ENCODE results near the gene SPNS3. TPM values are rescaled to one million over a fixed set of nuclear protein-coding genes. Genes with fewer than 3 reads are reported as not detected.
A peak's percentile ranks its signal among the peaks of the same experiment; 100 is the strongest.

The SPNS3 gene
- polyA plus RNA-seq, 4 donors = 0.35 to 3.9 (median 2.2) TPM

DNA sequence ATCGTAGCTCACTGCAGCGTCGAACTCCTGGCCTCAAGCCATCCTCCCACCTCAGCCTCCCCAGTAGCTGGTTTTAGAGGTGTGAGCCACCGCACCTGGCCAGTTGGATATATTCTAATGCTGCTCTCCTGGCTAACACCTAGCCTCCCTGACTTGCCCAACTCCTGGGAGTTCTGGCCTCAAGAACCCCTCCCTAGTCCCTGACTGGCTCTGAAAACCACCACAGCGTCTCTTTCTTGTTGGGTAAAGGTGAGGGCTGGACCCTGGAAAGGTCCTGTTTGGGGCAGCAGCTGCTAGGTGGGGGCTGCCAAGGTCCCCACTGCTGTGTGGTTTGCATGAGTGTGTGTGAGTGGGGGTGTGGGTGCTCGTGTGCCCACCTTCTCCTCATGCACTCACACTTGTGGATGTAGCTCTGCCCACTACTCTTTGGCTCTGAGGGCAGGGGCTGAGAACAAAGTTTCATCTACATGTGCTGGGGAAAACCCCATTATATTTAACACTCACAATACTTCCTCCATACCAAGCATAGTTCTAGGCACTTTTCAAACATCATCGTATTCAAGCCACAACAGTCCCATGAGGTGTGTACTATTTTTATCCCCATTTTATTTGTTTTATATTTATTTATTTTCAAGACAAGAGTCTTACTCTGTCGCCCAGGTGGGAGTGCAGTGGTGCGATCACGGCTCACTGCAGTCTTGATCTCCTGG lies 7.1 kb upstream of the SPNS3 start:
- DNase-seq (ENCODE audit: low read depth in 4 of 4, low spot score in 3 of 4) = no peak

DNA sequence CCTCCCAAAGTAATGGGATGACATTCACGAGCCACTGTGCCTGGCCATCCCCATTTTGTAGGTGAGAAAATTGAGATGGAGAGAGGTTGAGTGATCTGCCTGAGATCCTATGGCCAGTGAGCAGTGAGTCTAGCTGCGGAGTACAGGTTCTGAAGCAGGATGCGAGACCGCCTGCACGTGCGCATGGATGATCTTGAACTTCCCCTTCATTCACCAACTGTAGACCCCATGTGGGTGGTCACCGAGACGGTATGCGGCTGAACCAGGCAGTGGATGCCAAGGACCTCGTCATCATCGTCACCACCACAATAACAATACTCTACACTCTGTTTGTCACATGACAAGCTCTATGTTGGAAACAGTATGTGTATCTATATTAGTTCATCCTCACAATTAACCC lies 6.2 kb upstream of the SPNS3 start:
- DNase-seq (ENCODE audit: low read depth in 4 of 4, low spot score in 3 of 4) = no peak

DNA sequence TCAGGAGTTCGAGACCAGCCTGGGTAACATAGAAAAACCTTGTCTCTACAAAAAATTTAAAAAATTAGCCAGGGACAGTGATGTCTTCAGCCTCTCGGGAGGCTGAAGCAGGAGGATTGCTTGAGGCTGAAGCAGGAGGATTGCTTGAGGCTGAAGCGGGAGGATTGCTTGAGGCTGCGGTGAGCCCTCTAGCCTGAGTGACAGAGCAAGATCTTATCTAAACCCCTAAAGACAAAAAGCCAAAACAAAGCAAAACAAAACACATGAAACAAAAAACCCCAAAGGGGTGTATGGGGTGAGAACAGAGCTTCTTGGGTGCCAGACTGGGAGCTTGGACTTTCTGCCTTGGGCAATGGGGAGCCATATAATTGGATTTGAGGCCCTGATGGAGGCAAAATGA lies 2.6 kb downstream of the SPNS3 start:
- DNase-seq (ENCODE audit: low read depth in 4 of 4, low spot score in 3 of 4) = no peak

DNA sequence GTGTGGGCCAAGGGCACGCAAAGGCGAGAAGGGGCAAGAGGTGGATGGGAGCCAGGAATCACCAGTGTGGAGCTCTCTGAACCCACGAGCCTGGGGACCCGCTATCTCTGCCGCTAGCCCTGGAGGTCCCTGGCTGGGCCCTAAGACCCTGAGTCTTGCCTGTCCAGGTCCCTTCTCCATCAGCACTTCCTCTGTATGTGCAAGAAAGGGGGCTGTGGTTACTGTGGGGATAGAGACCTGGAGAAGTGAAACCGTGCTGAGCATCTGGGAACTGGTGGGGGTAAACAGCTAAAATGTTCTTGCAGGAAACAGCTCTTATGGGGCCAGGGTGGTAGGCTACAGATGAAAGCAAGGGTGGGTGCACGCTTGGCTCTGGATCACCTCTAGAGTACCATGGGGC lies 3.1 kb downstream of the SPNS3 start:
- DNase-seq (ENCODE audit: low read depth in 4 of 4, low spot score in 3 of 4) = no peak

DNA sequence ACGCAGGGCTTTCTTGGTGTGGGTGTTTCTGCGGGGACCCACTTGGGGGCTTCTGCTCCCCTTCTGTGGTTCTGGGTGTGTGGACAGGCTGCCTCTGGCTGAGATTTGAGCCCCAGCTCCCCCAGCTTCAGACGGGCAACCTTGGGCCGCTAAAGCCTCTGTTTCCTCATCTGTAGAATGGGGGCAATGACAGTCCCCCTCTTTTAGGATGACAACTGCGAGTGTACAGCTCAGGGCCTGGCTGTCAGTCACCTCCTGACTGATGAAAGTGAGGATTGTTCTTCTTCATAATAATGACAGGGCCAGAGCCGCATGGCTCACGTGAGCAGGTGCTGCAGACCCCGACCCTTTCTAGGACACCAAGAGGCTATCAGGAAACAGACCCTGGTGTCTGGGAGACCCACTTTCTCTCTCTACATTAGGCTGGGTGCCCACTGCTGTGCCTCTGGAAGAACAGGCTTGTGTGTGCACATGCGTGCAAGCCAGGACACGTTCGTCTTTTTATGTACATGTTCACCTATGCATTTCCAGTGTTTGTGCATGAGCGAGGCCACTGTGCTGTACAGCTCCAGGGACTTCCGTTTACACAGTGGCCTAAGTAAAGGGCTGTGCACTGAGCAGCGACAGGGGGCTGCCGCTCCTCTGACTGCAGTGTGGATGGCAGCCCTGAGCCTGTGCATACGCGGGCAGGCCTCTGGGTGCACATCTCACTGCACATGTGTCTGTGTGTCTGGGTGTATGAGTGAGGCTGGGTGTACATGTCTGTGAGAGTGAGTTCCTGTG lies 4.6 kb downstream of the SPNS3 start:
- DNase-seq (ENCODE audit: low read depth in 4 of 4, low spot score in 3 of 4) = no peak

DNA sequence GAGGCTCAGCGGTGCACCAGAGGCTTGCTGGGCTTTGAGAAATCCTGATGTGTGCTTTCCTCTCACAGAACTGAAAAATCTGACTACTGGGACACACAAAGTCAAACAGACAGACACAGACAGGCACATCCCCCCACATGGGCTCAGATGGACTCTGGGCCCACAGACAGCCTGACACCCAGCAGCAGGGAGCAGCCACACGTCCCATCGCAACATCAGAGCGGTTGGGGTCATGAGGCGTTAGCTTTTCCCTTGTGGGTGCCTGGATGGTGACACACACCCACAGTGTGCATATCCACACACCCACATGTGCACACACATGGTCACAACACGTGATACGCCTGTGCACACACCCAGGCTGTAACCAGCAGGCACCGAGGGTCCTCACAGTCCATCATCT lies 6.3 kb downstream of the SPNS3 start:
- DNase-seq (ENCODE audit: low read depth in 4 of 4, low spot score in 3 of 4) = no peak

DNA sequence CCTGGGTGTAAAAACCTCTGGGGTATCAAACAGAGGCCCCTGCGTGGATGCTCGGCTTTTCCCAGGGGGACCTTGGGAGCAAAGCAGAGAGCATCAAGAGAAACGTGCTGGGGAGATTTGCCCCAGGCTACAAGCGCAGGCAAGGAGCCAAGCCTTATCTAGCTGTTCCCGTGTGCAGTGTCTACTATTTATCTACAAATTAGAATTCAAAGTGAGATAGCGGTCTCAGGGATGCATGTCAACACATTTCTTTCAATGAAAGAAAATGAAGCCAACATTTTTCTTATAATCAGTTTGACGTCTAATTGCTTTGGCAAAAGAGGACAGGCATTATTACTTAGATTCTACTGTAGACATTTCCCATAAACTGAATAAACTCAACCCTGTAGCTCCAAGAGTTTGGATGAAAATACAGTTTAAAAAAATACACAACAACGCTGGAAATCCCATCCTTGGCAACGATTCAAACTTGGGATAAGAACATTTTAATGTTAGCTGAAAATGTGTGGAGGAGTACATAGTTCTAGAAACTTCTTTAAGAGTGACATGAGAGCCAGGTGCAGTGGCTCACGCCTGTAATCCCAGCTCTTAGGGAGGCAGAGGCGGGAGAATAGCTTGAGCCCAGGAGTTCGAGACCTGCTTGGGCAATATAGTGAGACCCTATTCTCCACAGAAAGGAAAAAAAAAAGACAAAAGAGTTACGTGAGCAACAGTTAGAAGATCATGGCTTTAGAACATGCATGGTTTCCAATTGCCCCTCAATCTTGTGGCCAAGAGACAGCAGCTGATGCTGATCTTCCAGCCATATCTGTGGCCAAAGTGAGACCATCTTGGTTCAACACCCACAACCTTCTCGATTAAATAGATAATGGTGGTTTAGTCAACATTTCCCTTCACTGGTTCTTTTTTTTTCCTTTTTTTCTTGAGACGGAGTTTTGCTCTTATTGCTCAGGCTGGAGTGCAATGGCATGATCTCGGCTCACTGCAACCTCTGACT lies 7.2 kb downstream of the SPNS3 start:
- DNase-seq (ENCODE audit: low read depth in 4 of 4, low spot score in 3 of 4) = peak in 2 of 4 donors; percentile 16 to 31

DNA sequence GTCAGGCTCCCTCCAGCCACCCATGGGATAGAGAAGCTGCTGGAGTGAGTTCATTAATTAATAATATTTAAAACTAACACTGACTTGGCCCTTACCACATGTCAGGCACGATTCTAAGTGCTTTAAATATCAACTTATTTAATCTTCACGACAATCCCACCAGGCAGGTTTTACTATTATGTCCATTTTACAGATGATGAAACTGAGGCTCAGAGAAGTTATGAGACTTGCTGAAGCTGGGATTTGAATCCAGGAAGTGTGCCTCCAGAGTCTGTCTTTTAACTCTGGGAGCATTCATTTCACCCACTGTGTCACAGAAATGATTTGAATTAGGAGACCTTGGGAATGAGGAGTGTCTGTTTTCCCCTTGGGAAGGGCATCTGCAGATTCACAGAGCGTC lies 8.8 kb downstream of the SPNS3 start:
- no peak for DNase-seq (ENCODE audit: low read depth in 4 of 4, low spot score in 3 of 4)

DNA sequence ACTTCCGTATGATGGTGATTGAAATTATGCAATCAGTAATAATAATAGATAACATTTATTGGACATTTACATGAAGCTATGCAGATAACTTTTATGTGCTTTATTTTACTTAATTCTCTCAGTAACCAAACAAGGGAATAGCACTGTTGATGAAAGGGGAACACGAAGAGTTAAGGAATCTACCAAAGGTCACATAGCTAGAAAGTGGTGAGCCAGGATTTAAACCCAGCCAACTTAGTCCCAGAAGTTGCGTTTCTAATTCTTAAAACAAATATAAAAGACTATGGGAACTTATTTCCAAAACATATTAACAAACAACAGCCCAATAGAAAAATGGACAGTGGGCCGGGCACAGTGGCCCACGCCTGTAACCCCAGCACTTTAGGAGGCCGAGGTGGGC lies 9.7 kb downstream of the SPNS3 start:
- no peak for DNase-seq (ENCODE audit: low read depth in 4 of 4, low spot score in 3 of 4)

DNA sequence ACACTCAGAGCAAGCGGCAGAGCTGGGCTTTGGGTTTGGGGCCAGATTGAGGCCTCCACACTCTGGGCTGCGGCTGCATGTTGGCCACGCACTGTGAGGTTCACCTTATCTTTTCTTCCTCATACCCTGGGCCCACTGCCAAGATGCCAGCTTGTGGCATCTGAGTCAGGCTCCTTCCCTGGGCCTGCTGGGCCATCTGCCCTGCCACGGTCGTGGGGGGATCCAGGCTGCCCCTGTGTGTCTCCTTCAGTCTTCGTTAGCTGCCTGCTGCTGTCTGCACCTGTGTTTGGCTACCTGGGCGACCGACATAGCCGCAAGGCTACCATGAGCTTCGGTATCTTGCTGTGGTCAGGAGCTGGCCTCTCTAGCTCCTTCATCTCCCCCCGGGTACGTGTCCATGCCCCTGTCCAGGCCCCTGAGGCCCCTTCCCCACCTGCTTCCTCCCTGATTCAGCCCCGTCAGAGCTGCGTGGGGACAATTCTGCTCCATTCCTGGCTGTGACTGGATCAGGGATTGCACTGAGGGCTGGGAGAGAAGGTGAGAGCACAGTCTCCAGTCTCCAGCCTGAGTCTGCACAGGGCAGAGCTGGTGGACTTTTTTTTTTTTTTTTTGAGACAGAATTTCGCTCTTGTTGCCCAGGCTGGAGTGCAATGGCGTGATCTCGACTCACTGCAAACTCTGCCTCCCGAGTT lies 11.2 kb downstream of the SPNS3 start:
- no peak for DNase-seq (ENCODE audit: low read depth in 4 of 4, low spot score in 3 of 4)

DNA sequence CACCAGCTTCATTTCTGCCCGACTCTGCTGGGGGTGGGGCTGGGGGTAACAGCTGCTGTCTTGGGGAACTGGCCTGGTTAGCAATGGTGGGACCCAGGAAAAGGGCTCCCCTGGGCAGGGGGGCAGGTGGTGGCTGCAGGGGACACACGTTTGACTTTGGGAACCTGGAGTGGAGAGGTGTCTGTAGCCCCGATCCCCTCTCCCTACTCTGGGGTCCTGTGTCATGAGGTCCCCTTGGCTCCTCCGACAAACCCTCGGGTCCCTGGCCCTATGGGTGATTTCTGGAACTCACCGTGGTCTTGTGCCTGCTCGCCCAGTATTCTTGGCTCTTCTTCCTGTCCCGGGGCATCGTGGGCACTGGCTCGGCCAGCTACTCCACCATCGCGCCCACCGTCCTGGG lies 12.0 kb downstream of the SPNS3 start:
- no peak for DNase-seq (ENCODE audit: low read depth in 4 of 4, low spot score in 3 of 4)

DNA sequence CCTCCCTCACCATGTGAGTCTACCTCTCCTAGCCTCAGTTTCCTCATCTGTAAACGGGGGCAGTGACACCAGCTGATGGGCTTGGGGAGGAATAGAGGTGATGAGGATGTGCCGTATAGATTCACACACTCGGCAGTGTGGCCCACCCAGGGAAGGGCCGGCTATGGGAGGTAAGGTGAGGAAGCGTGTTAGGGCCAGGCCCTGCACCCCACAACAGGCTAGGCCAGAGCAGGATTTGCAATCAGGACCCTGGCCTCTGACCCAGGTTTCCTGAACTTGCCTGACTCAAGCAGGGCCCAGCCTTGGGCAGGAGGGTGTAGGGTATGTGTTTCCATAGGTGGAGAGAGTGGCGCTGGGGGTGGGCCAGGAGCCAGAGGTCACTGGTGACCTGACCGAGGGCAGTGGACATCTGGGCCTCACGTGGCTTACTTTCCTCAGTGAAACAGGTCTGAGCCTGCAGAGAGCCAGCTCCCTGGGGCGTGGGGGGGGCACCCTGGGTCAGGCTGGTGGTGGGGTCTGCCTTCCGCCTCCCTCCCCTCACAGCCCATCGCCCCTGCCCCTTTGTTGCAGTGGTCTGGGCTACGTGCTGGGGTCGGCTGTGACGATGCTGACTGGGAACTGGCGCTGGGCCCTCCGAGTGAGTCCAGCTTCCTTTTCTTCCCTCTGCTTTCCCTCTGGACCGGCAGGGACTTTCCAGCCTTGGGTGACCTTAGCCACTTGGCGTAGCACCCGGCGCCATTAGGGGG lies 12.8 kb downstream of the SPNS3 start:
- DNase-seq (ENCODE audit: low read depth in 4 of 4, low spot score in 3 of 4) = no peak

DNA sequence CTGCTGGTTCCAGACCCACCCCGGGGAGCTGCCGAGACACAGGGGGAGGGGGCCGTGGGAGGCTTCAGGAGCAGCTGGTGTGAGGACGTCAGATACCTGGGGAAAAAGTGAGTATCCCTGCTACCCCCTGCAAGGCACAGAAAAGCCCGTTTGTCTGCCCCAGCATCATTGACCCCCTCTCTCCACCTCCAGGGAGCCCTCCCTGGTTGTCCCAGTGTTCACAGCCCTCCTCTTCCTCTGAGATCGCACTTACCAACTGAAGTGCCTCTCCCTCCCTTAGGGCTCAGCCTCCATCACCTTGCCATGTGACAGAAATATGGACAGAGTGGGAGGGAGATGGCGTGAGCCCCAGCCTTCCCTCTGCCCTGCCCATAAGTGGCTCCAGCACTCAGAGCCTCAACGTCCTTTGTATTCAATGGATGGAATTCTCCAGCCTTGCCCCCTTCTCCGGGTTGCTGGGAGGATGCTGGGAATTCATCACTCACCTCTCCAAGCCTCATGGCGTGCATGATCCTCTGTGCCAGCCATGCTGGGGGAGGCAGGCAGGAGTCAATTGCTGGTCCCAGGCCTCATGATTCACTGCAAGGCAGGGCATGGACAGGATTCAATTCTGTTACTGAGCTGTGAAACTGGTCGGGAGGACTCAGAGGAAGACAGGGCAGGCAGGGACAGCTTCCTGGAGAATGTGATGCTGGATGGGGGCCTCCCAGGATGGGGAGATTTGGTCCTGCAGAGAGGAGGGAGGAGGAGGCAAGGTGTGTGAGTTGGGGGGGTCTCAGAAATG lies 14.6 kb downstream of the SPNS3 start:
- DNase-seq (ENCODE audit: low read depth in 4 of 4, low spot score in 3 of 4) = no peak

DNA sequence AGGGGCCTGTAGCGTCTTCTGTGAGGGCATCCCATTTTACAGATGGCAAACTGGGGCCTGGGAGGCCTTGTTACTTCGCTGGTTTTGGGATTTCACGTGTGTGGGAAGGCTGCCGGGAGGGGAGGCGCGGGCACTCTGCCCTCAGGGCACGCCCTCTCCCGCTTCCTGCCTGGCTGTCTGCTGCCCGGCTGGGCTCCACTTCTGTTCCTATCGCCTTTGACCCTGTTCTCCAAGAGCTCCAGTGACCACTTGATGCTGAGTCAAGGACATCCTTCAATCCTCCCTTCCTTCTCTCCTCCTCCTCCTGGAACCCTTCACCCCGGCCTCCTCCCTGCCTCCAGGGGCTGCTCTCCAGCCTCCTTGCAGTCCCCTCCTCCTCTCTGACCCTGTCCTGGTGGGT lies 16.0 kb downstream of the SPNS3 start:
- no peak for DNase-seq (ENCODE audit: low read depth in 4 of 4, low spot score in 3 of 4)

DNA sequence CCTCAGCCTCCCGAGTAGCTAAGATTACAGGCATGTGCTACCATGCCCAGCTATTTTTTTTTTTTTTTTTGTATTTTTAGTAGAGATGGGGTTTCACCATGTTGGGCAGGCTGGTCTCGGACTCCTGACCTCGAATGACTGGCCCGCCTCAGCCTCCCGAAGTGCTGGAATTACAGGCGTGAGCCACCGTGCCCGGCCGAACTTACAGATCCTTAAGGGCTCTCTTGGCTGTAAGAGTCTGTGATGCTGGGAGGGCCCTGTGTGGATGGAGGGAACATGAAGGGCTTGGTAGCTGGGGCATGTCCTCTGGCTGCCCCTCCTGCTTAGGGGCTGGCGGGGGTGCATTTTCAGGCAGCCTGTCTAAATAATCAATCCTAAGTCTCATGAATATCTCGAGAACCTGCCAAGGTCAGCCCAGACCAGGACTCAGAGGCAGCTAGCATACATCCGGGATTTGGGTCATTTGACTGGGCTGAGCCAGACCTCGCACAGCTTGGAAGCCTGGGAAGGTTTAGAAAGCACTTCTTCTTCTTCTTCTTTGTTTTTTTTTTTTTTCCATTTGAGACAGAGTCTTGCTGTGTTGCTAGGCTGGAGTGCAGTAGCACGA lies 17.1 kb downstream of the SPNS3 start:
- DNase-seq (ENCODE audit: low read depth in 4 of 4, low spot score in 3 of 4) = no peak

DNA sequence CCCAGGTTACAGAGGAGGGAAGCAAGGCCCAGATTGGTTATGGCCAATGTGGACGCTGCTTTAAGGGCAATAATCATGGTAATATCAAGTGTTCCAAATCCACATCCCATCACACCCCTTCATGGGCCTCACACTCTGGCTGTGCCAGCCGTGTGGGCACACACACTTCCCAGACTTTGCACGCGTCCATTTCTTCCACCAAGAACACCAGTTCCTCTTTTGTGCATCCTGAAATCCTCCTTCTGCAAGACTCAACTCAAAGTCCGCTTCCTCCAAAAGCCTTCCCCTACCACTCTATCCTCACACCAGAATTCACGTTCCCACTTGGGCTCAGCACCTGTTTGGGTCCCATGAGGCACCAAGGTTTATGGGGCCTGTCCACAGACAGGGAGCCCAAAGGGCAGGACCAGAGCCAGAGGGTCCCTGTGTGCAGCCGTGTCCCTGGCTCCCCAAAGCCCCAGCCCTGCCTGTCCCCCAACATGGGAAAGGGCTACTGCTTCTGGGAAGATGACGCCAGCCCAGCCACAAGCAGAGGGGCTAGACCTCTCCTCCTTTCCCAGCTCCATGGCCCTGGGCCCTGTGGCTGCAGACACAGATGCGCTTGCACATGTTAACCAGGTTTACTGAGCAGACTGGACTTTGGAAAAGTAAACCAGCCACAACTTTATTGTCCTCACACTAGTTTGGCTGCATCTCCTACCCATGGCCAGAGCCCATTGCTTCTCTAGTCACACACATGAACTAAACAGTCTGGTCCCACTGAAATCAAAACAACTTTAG lies 20.3 kb downstream of the SPNS3 start:
- DNase-seq (ENCODE audit: low read depth in 4 of 4, low spot score in 3 of 4) = no peak

DNA sequence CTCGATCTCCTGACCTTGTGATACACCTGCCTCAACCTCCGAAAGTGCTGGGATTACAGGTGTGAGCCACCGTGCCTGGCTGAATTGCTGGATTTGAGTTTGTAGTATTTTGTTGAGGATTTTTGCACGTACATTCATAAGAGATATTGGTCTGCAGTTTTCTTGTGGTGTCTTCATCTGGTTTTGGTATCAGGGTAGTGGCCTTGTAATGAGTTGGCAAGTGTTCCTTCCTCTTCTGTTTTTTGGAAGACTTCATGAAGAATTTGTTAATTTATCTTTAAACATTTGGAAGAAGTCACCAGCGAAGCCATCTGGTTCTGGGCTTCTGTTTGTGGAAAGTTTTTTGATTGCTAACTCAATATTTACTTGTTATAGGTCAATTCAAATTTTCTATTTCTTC lies 26.9 kb downstream of the SPNS3 start:
- DNase-seq (ENCODE audit: low read depth in 4 of 4, low spot score in 3 of 4) = no peak
